ENCODE results near the gene DPH2.

Gene DPH2

DNA sequence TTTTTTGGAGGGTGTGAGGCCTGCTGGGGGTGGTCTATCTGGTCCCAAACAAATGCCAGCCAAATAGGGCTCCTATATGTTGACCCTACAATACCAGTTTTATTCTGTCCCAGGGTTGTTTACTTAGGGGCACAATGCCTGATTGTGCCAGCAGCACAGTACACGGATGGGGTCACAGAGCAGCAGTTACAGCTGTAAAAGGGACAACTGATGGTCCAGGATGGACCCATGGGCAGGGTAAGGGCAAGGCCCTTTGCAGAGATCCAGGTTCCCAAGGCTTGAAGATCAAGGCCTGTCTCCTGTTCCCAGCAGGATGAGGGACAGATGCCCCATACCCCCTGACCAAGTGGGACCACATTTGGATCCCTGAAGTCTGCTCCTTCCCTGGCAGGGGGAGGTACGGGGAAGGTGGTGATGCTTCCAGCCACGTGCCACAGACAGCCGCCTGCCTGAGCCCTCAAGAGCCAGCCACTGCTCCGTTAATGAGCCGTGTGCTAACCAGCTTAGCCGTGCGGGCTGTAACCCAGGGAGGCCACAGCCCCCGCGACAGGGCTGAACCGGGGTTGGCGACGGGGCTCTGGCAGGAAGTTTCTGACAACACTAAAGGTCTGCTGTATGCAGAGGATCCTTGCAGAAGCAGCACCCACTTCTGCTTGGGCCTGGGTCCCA, 43.3 kb downstream of the DPH2 start:
- Histone ChIP-seq H3K9ac (ENCODE audit: low read depth, low read length, poor library complexity, severe bottlenecking) (no peak overlapping the region), H3K27me3 (ENCODE audit: insufficient read depth, low read length, poor library complexity, severe bottlenecking) (no peaks in the 10 kb centered on the region), H3K9me3 (ENCODE audit: insufficient read depth, low read depth, low read length) (no peaks in the 10 kb centered on the region), H2AFZ (ENCODE audit: low read length) (no peak overlapping the region), H3F3A (ENCODE audit: low read depth) (no peaks in the 10 kb centered on the region), H3K79me2 (ENCODE audit: insufficient read depth, low read length) (no peaks in the 10 kb centered on the region), H3K9me2 (replicated peaks; ENCODE audit: low read depth, low read length) (no peaks in the 10 kb centered on the region), H3K4me2 (ENCODE audit: low read depth, low read length, poor library complexity, severe bottlenecking) (no peak overlapping the region), H3K4me1 (ENCODE audit: insufficient read depth, low read length, poor library complexity, severe bottlenecking) (no peaks in the 10 kb centered on the region), H3K36me3 (ENCODE audit: insufficient read depth, low read length) (no peaks in the 10 kb centered on the region), H3K4me3 (ENCODE audit: low read length, poor library complexity, severe bottlenecking) (no peak overlapping the region), H4K20me1 (ENCODE audit: insufficient read depth, low read length, poor library complexity, severe bottlenecking) (no peaks in the 10 kb centered on the region)
- no peak for TF ChIP-seq EZH2phosphoT487 (IDR thresholded peaks at IDR 0.05; ENCODE audit: borderline replicate concordance)
- TF ChIP-seq, protein P1, sequence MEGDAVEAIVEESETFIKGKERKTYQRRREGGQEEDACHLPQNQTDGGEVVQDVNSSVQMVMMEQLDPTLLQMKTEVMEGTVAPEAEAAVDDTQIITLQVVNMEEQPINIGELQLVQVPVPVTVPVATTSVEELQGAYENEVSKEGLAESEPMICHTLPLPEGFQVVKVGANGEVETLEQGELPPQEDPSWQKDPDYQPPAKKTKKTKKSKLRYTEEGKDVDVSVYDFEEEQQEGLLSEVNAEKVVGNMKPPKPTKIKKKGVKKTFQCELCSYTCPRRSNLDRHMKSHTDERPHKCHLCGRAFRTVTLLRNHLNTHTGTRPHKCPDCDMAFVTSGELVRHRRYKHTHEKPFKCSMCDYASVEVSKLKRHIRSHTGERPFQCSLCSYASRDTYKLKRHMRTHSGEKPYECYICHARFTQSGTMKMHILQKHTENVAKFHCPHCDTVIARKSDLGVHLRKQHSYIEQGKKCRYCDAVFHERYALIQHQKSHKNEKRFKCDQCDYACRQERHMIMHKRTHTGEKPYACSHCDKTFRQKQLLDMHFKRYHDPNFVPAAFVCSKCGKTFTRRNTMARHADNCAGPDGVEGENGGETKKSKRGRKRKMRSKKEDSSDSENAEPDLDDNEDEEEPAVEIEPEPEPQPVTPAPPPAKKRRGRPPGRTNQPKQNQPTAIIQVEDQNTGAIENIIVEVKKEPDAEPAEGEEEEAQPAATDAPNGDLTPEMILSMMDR (conservative IDR thresholded peaks at IDR 0.05; ENCODE audit: low read length): no peak

DNA sequence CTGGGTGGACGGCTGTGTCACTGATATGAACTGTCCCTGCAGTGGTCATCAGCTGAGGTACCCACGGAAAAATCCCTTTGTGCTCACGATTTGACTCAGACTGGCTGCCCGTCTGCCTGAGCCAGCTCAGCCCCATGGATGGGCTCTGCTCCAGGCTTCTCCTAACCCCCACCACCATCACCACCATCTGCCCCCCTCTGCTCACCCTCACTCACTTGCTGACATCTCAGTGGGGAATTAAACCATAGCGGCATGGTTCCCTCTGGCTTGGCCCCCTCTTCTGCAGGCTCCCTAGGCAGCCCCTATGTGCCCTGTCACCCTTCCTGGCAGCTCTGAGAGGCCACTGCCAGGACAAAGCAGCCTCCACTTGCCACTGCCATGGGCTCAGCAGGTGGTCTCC, 44.1 kb downstream of the DPH2 start:
- H3K4me2 ChIP-seq (ENCODE audit: low read depth, low read length, poor library complexity, severe bottlenecking): no peak overlapping the region
- no peaks in the 10 kb centered on the region for H3K9me2 ChIP-seq (replicated peaks; ENCODE audit: low read depth, low read length)
- no peaks in the 10 kb centered on the region for H3K79me2 ChIP-seq (ENCODE audit: insufficient read depth, low read length)
- H2AFZ ChIP-seq (ENCODE audit: low read length): no peak overlapping the region
- no peaks in the 10 kb centered on the region for H3K9me3 ChIP-seq (ENCODE audit: insufficient read depth, low read depth, low read length)
- no peaks in the 10 kb centered on the region for H3K36me3 ChIP-seq (ENCODE audit: insufficient read depth, low read length)
- TF ChIP-seq EZH2phosphoT487 (IDR thresholded peaks at IDR 0.05; ENCODE audit: borderline replicate concordance): no peak
- TF ChIP-seq, protein P1 (conservative IDR thresholded peaks at IDR 0.05; ENCODE audit: low read length): no peak
- no peaks in the 10 kb centered on the region for H3K27me3 ChIP-seq (ENCODE audit: insufficient read depth, low read length, poor library complexity, severe bottlenecking)
- no peaks in the 10 kb centered on the region for H4K20me1 ChIP-seq (ENCODE audit: insufficient read depth, low read length, poor library complexity, severe bottlenecking)
- no peak overlapping the region for H3K4me3 ChIP-seq (ENCODE audit: low read length, poor library complexity, severe bottlenecking)
- H3K4me1 ChIP-seq (ENCODE audit: insufficient read depth, low read length, poor library complexity, severe bottlenecking): no peaks in the 10 kb centered on the region
- H3K9ac ChIP-seq (ENCODE audit: low read depth, low read length, poor library complexity, severe bottlenecking): no peak overlapping the region
- H3F3A ChIP-seq (ENCODE audit: low read depth): no peaks in the 10 kb centered on the region

DNA sequence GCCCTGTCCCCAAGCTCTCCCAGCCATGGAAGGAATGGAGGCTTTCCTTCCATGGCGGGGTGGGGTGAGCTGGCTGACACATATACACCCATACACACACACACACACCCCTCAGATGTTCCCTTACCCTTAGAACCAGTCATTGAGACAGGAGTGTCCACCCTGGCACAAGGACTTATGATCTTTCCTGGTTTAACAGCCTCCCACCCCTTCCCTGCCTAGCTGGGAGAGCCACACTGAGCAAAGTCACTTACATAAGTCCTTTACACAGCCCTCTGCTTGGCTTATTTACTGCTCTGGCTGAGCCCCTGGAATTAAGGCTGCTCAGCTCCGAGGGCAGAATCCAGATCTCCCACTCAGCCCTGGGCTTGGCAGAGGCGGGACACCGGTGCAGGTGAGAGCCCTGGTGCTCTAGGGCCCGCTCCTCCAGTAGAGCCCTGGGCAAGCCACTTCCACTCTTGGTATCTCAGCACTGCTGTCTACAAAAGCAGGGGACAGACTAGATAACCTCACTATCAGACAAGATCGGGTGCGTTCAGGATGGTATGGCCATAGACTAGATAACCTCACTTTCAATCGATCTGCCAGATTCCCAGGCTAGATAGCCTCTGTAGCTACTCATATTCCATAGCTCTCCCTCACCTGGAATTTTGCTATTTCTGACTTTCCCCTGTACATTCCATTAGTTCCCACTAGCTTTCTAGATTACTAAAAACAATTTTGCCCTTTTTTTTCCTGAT, 44.7 kb downstream of the DPH2 start:
- Histone ChIP-seq H3K27me3 (ENCODE audit: insufficient read depth, low read length, poor library complexity, severe bottlenecking) (no peaks in the 10 kb centered on the region), H3K9me2 (replicated peaks; ENCODE audit: low read depth, low read length) (no peaks in the 10 kb centered on the region), H3K9me3 (ENCODE audit: insufficient read depth, low read depth, low read length) (no peaks in the 10 kb centered on the region), H3K79me2 (ENCODE audit: insufficient read depth, low read length) (no peaks in the 10 kb centered on the region), H3K9ac (ENCODE audit: low read depth, low read length, poor library complexity, severe bottlenecking) (no peak overlapping the region), H3K4me2 (ENCODE audit: low read depth, low read length, poor library complexity, severe bottlenecking) (no peak overlapping the region), H2AFZ (ENCODE audit: low read length) (no peak overlapping the region), H3K4me3 (ENCODE audit: low read length, poor library complexity, severe bottlenecking) (no peak overlapping the region), H3K36me3 (ENCODE audit: insufficient read depth, low read length) (no peaks in the 10 kb centered on the region), H4K20me1 (ENCODE audit: insufficient read depth, low read length, poor library complexity, severe bottlenecking) (no peaks in the 10 kb centered on the region), H3K4me1 (ENCODE audit: insufficient read depth, low read length, poor library complexity, severe bottlenecking) (no peaks in the 10 kb centered on the region), H3F3A (ENCODE audit: low read depth) (no peaks in the 10 kb centered on the region)
- no peak for TF ChIP-seq EZH2phosphoT487 (IDR thresholded peaks at IDR 0.05; ENCODE audit: borderline replicate concordance)
- TF ChIP-seq, protein P1 (conservative IDR thresholded peaks at IDR 0.05; ENCODE audit: low read length): no peak
